HG02678 (cell line): ENCODE measurements around the gene TTLL12.

Experiments used
- ATAC-seq: cut with Tn5 transposase; IDR thresholded peaks from one replicate; pipeline ENCODE4 v1.9.1; 2021; ENCODE audit warnings: mild to moderate bottlenecking, moderate library complexity; ENCODE audit not compliant: unreplicated experiment

The TTLL12 gene

GRCh38 chr22:43216738-43217137 is 29.8 kb upstream of the TTLL12 start:
- no peak for ATAC-seq

GRCh38 chr22:43213962-43214361 is 27.0 kb upstream of the TTLL12 start:
- ATAC-seq, result no peak

- ATAC-seq, result no peak
Observed at GRCh38 chr22:43213051-43213450, 26.1 kb upstream of the TTLL12 start.

- ATAC-seq, result no peak
Observed at GRCh38 chr22:43212434-43212952, 25.6 kb upstream of the TTLL12 start.

- ATAC-seq, result no peak
Observed at GRCh38 chr22:43211941-43212433, 25.1 kb upstream of the TTLL12 start.

GRCh38 chr22:43210631-43211515 is 23.9 kb upstream of the TTLL12 start:
- ATAC-seq, result no peak

GRCh38 chr22:43209971-43210370 is 23.0 kb upstream of the TTLL12 start:
- no peak for ATAC-seq

- no peak for ATAC-seq
Observed at GRCh38 chr22:43209523-43209890, 22.6 kb upstream of the TTLL12 start.

GRCh38 chr22:43208703-43209522 is 22.0 kb upstream of the TTLL12 start:
- no peak for ATAC-seq

GRCh38 chr22:43207849-43208702 is 21.1 kb upstream of the TTLL12 start:
- ATAC-seq, result no peak

GRCh38 chr22:43207386-43207785 is 20.5 kb upstream of the TTLL12 start:
- no peak for ATAC-seq

- no peak for ATAC-seq
Observed at GRCh38 chr22:43206509-43207161, 19.7 kb upstream of the TTLL12 start.

- ATAC-seq, result no peak
Observed at GRCh38 chr22:43205748-43206508, 19.0 kb upstream of the TTLL12 start.

GRCh38 chr22:43205261-43205691 is 18.3 kb upstream of the TTLL12 start:
- no peak for ATAC-seq

- ATAC-seq, result no peak
Observed at GRCh38 chr22:43203471-43203981, 16.6 kb upstream of the TTLL12 start.

GRCh38 chr22:43202756-43203410 is 15.9 kb upstream of the TTLL12 start:
- no peak for ATAC-seq

- no peak for ATAC-seq
Observed at GRCh38 chr22:43202326-43202725, 15.4 kb upstream of the TTLL12 start.

- no peak for ATAC-seq
Observed at GRCh38 chr22:43201486-43202219, 14.7 kb upstream of the TTLL12 start.
